IPS DF 6.9 (cell line): Measurements from ENCODE around the gene RANBP10.

ENCODE experiments used
- DNase-seq: peaks from one replicate; pipeline ENCODE4 v3.0.0-alpha.2; 2013; ENCODE audit warnings: low read depth, low spot score
- H3K27ac ChIP-seq: one replicate; pipeline ENCODE4 v1.5.1; 2013; ENCODE audit warnings: low read length, control low read depth
- H3K27me3 ChIP-seq: 2 replicates; pipeline ENCODE4 v1.6.1; 2013; ENCODE audit warnings: mild to moderate bottlenecking, low read length; ENCODE audit not compliant: control insufficient read depth, insufficient read depth
- H3K36me3 ChIP-seq: 2 replicates; pipeline ENCODE4 v1.6.1; 2013; ENCODE audit warnings: low read length; ENCODE audit not compliant: control insufficient read depth, insufficient read depth
- H3K4me1 ChIP-seq: 2 replicates; pipeline ENCODE4 v1.6.1; 2013; ENCODE audit warnings: low read length; ENCODE audit not compliant: control insufficient read depth, insufficient read depth
- H3K4me3 ChIP-seq: 2 replicates; pipeline ENCODE4 v1.5.1; 2013; ENCODE audit warnings: mild to moderate bottlenecking, low read length
- H3K9me3 ChIP-seq: 2 replicates; pipeline ENCODE4 v1.6.1; 2013; ENCODE audit warnings: low read length, inconsistent platforms; ENCODE audit not compliant: control insufficient read depth, insufficient read depth
- WGBS: extraction: QIAGEN DNeasy Blood & Tissue Kit; methylation state at CpG from one replicate; pipeline ENCODE4 v1.1.7; 2013; ENCODE audit warnings: mixed read lengths, missing lambda C conversion rate; ENCODE audit not compliant: insufficient read length, insufficient coverage; 5-methylcytosine and 5-hydroxymethylcytosine counted together

The RANBP10 gene

GRCh38 chr16:67780847-67781564 is 25.4 kb downstream of the RANBP10 start:
- Histone ChIP-seq H3K4me3 (no peak overlapping the region), H3K9me3 (no peaks in the 10 kb centered on the region), H3K4me1 (no peaks in the 10 kb centered on the region), H3K27ac (no peak overlapping the region), H3K27me3 (no peaks in the 10 kb centered on the region), H3K36me3 (no peaks in the 10 kb centered on the region)
- no CpG with 5 or more reads among the region's 7 CpGs for WGBS
- DNase-seq = no peak

- H3K36me3 ChIP-seq = no peaks in the 10 kb centered on the region
- H3K27me3 ChIP-seq = no peaks in the 10 kb centered on the region
- no peak for DNase-seq
- H3K4me3 ChIP-seq = no peak overlapping the region
- no CpG with 5 or more reads among the region's 5 CpGs for WGBS
- no peaks in the 10 kb centered on the region for H3K9me3 ChIP-seq
- no peaks in the 10 kb centered on the region for H3K4me1 ChIP-seq
- H3K27ac ChIP-seq = no peak overlapping the region
Measured at GRCh38 chr16:67779256-67780014, 26.9 kb downstream of the RANBP10 start.

GRCh38 chr16:67775273-67775672 is 31.1 kb downstream of the RANBP10 start:
- Histone ChIP-seq H3K9me3 (no peaks in the 10 kb centered on the region), H3K27me3 (no peaks in the 10 kb centered on the region), H3K36me3 (no peaks in the 10 kb centered on the region), H3K4me1 (no peaks in the 10 kb centered on the region), H3K4me3 (no peak overlapping the region), H3K27ac (no peak overlapping the region)
- no CpG with 5 or more reads among the region's 6 CpGs for WGBS
- DNase-seq = no peak

GRCh38 chr16:67774457-67774853 is 31.9 kb downstream of the RANBP10 start:
- Histone ChIP-seq H3K4me3 (no peak overlapping the region), H3K9me3 (no peaks in the 10 kb centered on the region), H3K36me3 (no peaks in the 10 kb centered on the region), H3K27ac (no peak overlapping the region), H3K27me3 (no peaks in the 10 kb centered on the region), H3K4me1 (no peaks in the 10 kb centered on the region)
- DNase-seq = no peak
- WGBS = no CpG with 5 or more reads among the region's 3 CpGs

GRCh38 chr16:67773569-67774456 is 32.5 kb downstream of the RANBP10 start:
- Histone ChIP-seq H3K4me3 (no peak overlapping the region), H3K4me1 (no peaks in the 10 kb centered on the region), H3K27ac (no peak overlapping the region), H3K27me3 (no peaks in the 10 kb centered on the region), H3K36me3 (no peaks in the 10 kb centered on the region), H3K9me3 (no peaks in the 10 kb centered on the region)
- WGBS = no CpG with 5 or more reads among the region's 6 CpGs
- DNase-seq = no peak

- Histone ChIP-seq H3K9me3 (no peaks in the 10 kb centered on the region), H3K36me3 (no peaks in the 10 kb centered on the region), H3K4me1 (no peaks in the 10 kb centered on the region), H3K27ac (no peak overlapping the region), H3K4me3 (no peak overlapping the region), H3K27me3 (no peaks in the 10 kb centered on the region)
- no CpG with 5 or more reads among the region's 4 CpGs for WGBS
- DNase-seq = no peak
Measured at GRCh38 chr16:67773099-67773498, 33.3 kb downstream of the RANBP10 start.

- Histone ChIP-seq H3K27me3 (no peaks in the 10 kb centered on the region), H3K4me3 (no peak overlapping the region), H3K9me3 (no peaks in the 10 kb centered on the region), H3K4me1 (no peaks in the 10 kb centered on the region), H3K36me3 (no peaks in the 10 kb centered on the region), H3K27ac (no peak overlapping the region)
- WGBS = no CpG with 5 or more reads among the region's 6 CpGs
- no peak for DNase-seq
Measured at GRCh38 chr16:67770346-67770991, 35.9 kb downstream of the RANBP10 start.

GRCh38 chr16:67767953-67768352 is 38.4 kb downstream of the RANBP10 start:
- no peak for DNase-seq
- Histone ChIP-seq H3K36me3 (no peaks in the 10 kb centered on the region), H3K4me1 (no peaks in the 10 kb centered on the region), H3K9me3 (no peaks in the 10 kb centered on the region), H3K4me3 (no peak overlapping the region), H3K27ac (no peak overlapping the region), H3K27me3 (no peaks in the 10 kb centered on the region)
- WGBS = no CpG with 5 or more reads among the region's 7 CpGs

GRCh38 chr16:67766291-67766690 is 40.1 kb downstream of the RANBP10 start:
- WGBS = no CpG with 5 or more reads among the region's 4 CpGs
- Histone ChIP-seq H3K4me1 (no peaks in the 10 kb centered on the region), H3K4me3 (no peak overlapping the region), H3K27ac (no peak overlapping the region), H3K27me3 (no peaks in the 10 kb centered on the region), H3K36me3 (no peaks in the 10 kb centered on the region), H3K9me3 (no peaks in the 10 kb centered on the region)
- DNase-seq = no peak

- DNase-seq = no peak
- Histone ChIP-seq H3K4me3 (no peak overlapping the region), H3K4me1 (no peaks in the 10 kb centered on the region), H3K36me3 (no peaks in the 10 kb centered on the region), H3K27ac (no peak overlapping the region), H3K9me3 (no peaks in the 10 kb centered on the region), H3K27me3 (no peaks in the 10 kb centered on the region)
- WGBS = no CpG with 5 or more reads among the region's 7 CpGs
Measured at GRCh38 chr16:67764158-67764667, 42.1 kb downstream of the RANBP10 start.
